Measurements from ENCODE around the gene SLC19A1.

Gene SLC19A1

GRCh38 chr21:45578811-45579381 lies 36.7 kb upstream of the SLC19A1 start:
- no peak overlapping the region for H3K4ac ChIP-seq (ENCODE audit: low read depth, low read length)
- H4K8ac ChIP-seq (ENCODE audit: low read depth, low read length) = no peak overlapping the region
- no peak for DNase-seq
- H2BK5ac ChIP-seq (ENCODE audit: low read length) = no peak overlapping the region
- H3K56ac ChIP-seq (ENCODE audit: low read length) = no peak overlapping the region
- H3K79me2 ChIP-seq (ENCODE audit: control insufficient read depth, insufficient read depth, low read length) = no peaks in the 10 kb centered on the region
- H3K18ac ChIP-seq (ENCODE audit: low read length) = no peak overlapping the region
- no peak overlapping the region for H3K9ac ChIP-seq (ENCODE audit: low read length)
- no peak overlapping the region for H3K23ac ChIP-seq (ENCODE audit: low read length)
- H4K5ac ChIP-seq (ENCODE audit: low read length) = no peak overlapping the region
- H3K4me2 ChIP-seq (ENCODE audit: low read length) = no peak overlapping the region
- no peaks in the 10 kb centered on the region for H3K79me1 ChIP-seq (ENCODE audit: low read length)
- no peak overlapping the region for H2BK15ac ChIP-seq (replicated peaks; ENCODE audit: low read depth)
- H3K4me1 ChIP-seq (ENCODE audit: control insufficient read depth, low read depth, low read length) = no peaks in the 10 kb centered on the region
- no peak overlapping the region for H3K27ac ChIP-seq (ENCODE audit: low read depth, low read length)
- H3K4me3 ChIP-seq (ENCODE audit: low read length) = no peak overlapping the region
- H3K27me3 ChIP-seq (ENCODE audit: insufficient read depth, low read length, poor library complexity) = no peaks in the 10 kb centered on the region
- WGBS (ENCODE audit: extremely low coverage, insufficient coverage, low lambda C conversion rate) = no CpG with 5 or more reads among the region's 21 CpGs
- no peak overlapping the region for H2BK120ac ChIP-seq (ENCODE audit: low read depth, low read length)
- H3K36me3 ChIP-seq (ENCODE audit: control insufficient read depth, insufficient read depth, low read length) = no peaks in the 10 kb centered on the region
- no peak overlapping the region for H2AK5ac ChIP-seq (ENCODE audit: low read length)

DNA sequence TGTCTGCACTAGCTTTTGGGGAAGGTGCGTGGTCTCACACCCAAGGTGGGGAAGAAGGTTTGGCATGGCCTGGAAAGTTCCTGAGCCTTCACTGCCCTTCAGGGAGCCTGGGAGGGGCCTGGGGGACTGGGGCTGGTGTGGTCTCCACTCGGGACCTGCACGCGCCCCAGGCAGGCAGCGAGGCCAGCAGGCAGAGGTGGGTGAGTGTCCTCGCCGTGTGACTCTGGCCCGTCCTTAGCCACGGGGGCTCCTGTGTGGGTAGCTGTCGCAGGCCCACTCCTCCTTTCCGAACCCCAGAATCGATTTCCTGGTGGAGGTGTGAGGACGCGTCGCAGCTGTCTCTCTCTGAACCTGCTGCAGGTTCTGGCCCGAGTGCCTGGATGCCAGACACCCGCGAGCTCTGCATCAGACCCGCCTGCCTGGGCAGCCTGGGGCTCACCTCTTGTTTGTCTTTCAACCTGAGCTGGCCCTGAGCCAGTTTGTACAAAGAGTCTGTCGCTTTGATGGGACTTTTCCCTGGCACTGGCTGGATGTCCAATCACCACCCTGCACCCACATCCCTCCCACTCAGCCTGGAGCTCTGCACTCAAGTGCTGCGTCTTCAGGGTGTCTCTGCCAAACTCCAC lies 36.0 kb upstream of the SLC19A1 start:
- no peak overlapping the region for H3K18ac ChIP-seq (ENCODE audit: low read length)
- H3K27me3 ChIP-seq (ENCODE audit: insufficient read depth, low read length, poor library complexity) = no peaks in the 10 kb centered on the region
- no peak overlapping the region for H3K23ac ChIP-seq (ENCODE audit: low read length)
- H3K27ac ChIP-seq (ENCODE audit: low read depth, low read length) = no peak overlapping the region
- no peak overlapping the region for H2BK15ac ChIP-seq (replicated peaks; ENCODE audit: low read depth)
- no peak overlapping the region for H2BK5ac ChIP-seq (ENCODE audit: low read length)
- H3K4me3 ChIP-seq (ENCODE audit: low read length) = no peak overlapping the region
- H3K9ac ChIP-seq (ENCODE audit: low read length) = no peak overlapping the region
- no peak overlapping the region for H3K4me2 ChIP-seq (ENCODE audit: low read length)
- H3K4ac ChIP-seq (ENCODE audit: low read depth, low read length) = no peak overlapping the region
- no peaks in the 10 kb centered on the region for H3K79me2 ChIP-seq (ENCODE audit: control insufficient read depth, insufficient read depth, low read length)
- no peaks in the 10 kb centered on the region for H3K4me1 ChIP-seq (ENCODE audit: control insufficient read depth, low read depth, low read length)
- no peak overlapping the region for H4K5ac ChIP-seq (ENCODE audit: low read length)
- H2AK5ac ChIP-seq (ENCODE audit: low read length) = no peak overlapping the region
- no peak for DNase-seq
- no peaks in the 10 kb centered on the region for H3K79me1 ChIP-seq (ENCODE audit: low read length)
- H4K8ac ChIP-seq (ENCODE audit: low read depth, low read length) = no peak overlapping the region
- WGBS (ENCODE audit: extremely low coverage, insufficient coverage, low lambda C conversion rate) = no CpG with 5 or more reads among the region's 21 CpGs
- H3K36me3 ChIP-seq (ENCODE audit: control insufficient read depth, insufficient read depth, low read length) = no peaks in the 10 kb centered on the region
- H2BK120ac ChIP-seq (ENCODE audit: low read depth, low read length) = no peak overlapping the region
- no peak overlapping the region for H3K56ac ChIP-seq (ENCODE audit: low read length)

- no peak overlapping the region for H2BK120ac ChIP-seq (ENCODE audit: low read depth, low read length)
- no peak for DNase-seq
- no peaks in the 10 kb centered on the region for H3K79me2 ChIP-seq (ENCODE audit: control insufficient read depth, insufficient read depth, low read length)
- no peak overlapping the region for H3K56ac ChIP-seq (ENCODE audit: low read length)
- no peaks in the 10 kb centered on the region for H3K36me3 ChIP-seq (ENCODE audit: control insufficient read depth, insufficient read depth, low read length)
- H3K9ac ChIP-seq (ENCODE audit: low read length) = no peak overlapping the region
- no peak overlapping the region for H3K23ac ChIP-seq (ENCODE audit: low read length)
- no peak overlapping the region for H3K18ac ChIP-seq (ENCODE audit: low read length)
- no peak overlapping the region for H3K4ac ChIP-seq (ENCODE audit: low read depth, low read length)
- no peak overlapping the region for H4K5ac ChIP-seq (ENCODE audit: low read length)
- no peaks in the 10 kb centered on the region for H3K4me1 ChIP-seq (ENCODE audit: control insufficient read depth, low read depth, low read length)
- H3K4me2 ChIP-seq (ENCODE audit: low read length) = no peak overlapping the region
- H3K27me3 ChIP-seq (ENCODE audit: insufficient read depth, low read length, poor library complexity) = no peaks in the 10 kb centered on the region
- no peak overlapping the region for H4K8ac ChIP-seq (ENCODE audit: low read depth, low read length)
- no peak overlapping the region for H2BK5ac ChIP-seq (ENCODE audit: low read length)
- no peak overlapping the region for H3K4me3 ChIP-seq (ENCODE audit: low read length)
- H3K27ac ChIP-seq (ENCODE audit: low read depth, low read length) = no peak overlapping the region
- no peak overlapping the region for H2AK5ac ChIP-seq (ENCODE audit: low read length)
- no peak overlapping the region for H2BK15ac ChIP-seq (replicated peaks; ENCODE audit: low read depth)
- no CpG with 5 or more reads among the region's 12 CpGs for WGBS (ENCODE audit: extremely low coverage, insufficient coverage, low lambda C conversion rate)
- no peaks in the 10 kb centered on the region for H3K79me1 ChIP-seq (ENCODE audit: low read length)
Observed at GRCh38 chr21:45577801-45578175, 35.5 kb upstream of the SLC19A1 start.

DNA sequence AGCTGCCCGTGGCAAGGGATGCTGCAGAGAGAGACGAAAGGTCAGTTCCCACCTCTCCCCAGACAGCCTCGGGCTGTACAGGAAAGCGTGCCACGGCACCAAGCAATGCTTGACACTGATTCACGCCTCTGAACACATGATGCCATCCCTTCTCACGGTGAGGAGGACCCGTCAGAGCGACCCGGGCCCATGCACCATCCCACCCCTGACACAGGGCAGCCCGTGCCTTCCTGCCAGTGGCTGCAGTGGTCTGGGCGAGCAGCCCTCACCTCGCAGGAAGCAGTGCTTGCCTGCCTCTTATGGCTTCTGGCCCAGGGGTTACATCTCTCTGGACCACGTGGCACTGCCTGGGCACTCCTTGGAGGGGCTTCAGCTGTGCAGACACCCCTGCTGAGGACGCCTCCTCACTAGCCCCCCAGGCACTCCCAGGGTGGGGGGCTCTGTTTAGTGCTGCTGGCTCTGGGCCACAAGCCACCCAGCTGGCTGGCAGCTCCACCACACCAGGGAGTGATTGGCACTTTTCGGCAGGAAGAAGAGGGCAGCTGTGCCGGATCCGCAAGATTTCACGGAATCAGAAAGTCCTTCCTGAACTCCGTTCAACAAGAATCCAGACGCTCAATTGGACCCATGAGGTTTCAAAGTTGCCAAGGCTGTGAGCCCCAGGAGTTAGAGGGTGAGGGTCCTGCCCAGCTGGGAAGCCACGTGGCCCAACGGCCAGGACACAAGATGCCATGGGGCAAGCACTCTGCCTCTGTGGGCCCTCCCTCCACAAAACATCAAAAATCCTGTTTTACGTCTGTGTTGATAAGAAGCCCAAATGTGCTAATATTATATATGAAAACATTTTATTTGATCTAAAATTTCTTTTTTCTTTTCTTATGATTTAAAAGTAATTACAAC lies 34.8 kb upstream of the SLC19A1 start:
- H3K4me2 ChIP-seq (ENCODE audit: low read length) = no peak overlapping the region
- DNase-seq = no peak
- no peak overlapping the region for H2AK5ac ChIP-seq (ENCODE audit: low read length)
- no peak overlapping the region for H2BK15ac ChIP-seq (replicated peaks; ENCODE audit: low read depth)
- H3K18ac ChIP-seq (ENCODE audit: low read length) = no peak overlapping the region
- H3K9ac ChIP-seq (ENCODE audit: low read length) = no peak overlapping the region
- no peaks in the 10 kb centered on the region for H3K79me2 ChIP-seq (ENCODE audit: control insufficient read depth, insufficient read depth, low read length)
- H3K79me1 ChIP-seq (ENCODE audit: low read length) = no peaks in the 10 kb centered on the region
- no peaks in the 10 kb centered on the region for H3K36me3 ChIP-seq (ENCODE audit: control insufficient read depth, insufficient read depth, low read length)
- H3K4ac ChIP-seq (ENCODE audit: low read depth, low read length) = no peak overlapping the region
- H3K56ac ChIP-seq (ENCODE audit: low read length) = no peak overlapping the region
- no peak overlapping the region for H4K8ac ChIP-seq (ENCODE audit: low read depth, low read length)
- H2BK120ac ChIP-seq (ENCODE audit: low read depth, low read length) = no peak overlapping the region
- H3K27ac ChIP-seq (ENCODE audit: low read depth, low read length) = no peak overlapping the region
- no peak overlapping the region for H3K23ac ChIP-seq (ENCODE audit: low read length)
- no peak overlapping the region for H3K4me3 ChIP-seq (ENCODE audit: low read length)
- no CpG with 5 or more reads among the region's 24 CpGs for WGBS (ENCODE audit: extremely low coverage, insufficient coverage, low lambda C conversion rate)
- H3K27me3 ChIP-seq (ENCODE audit: insufficient read depth, low read length, poor library complexity) = no peaks in the 10 kb centered on the region
- H3K4me1 ChIP-seq (ENCODE audit: control insufficient read depth, low read depth, low read length) = no peaks in the 10 kb centered on the region
- H4K5ac ChIP-seq (ENCODE audit: low read length) = no peak overlapping the region
- no peak overlapping the region for H2BK5ac ChIP-seq (ENCODE audit: low read length)

- H3K36me3 ChIP-seq (ENCODE audit: control insufficient read depth, insufficient read depth, low read length) = no peaks in the 10 kb centered on the region
- WGBS (ENCODE audit: extremely low coverage, insufficient coverage, low lambda C conversion rate) = no CpG with 5 or more reads among the region's 21 CpGs
- no peak for DNase-seq
Observed at GRCh38 chr21:45575993-45576837, 34.0 kb upstream of the SLC19A1 start.

More at GRCh38 chr21:45575993-45576837, 34.0 kb upstream of the SLC19A1 start:
- Histone ChIP-seq H4K5ac (ENCODE audit: low read length) (no peak overlapping the region), H4K8ac (ENCODE audit: low read depth, low read length) (no peak overlapping the region), H2BK15ac (replicated peaks; ENCODE audit: low read depth) (no peak overlapping the region), H3K9ac (ENCODE audit: low read length) (no peak overlapping the region), H3K4ac (ENCODE audit: low read depth, low read length) (no peak overlapping the region), H3K18ac (ENCODE audit: low read length) (no peak overlapping the region), H3K79me1 (ENCODE audit: low read length) (no peaks in the 10 kb centered on the region), H3K27me3 (ENCODE audit: insufficient read depth, low read length, poor library complexity) (no peaks in the 10 kb centered on the region), H3K23ac (ENCODE audit: low read length) (no peak overlapping the region), H2BK5ac (ENCODE audit: low read length) (no peak overlapping the region), H3K4me3 (ENCODE audit: low read length) (no peak overlapping the region), H3K4me1 (ENCODE audit: control insufficient read depth, low read depth, low read length) (no peaks in the 10 kb centered on the region), H2BK120ac (ENCODE audit: low read depth, low read length) (no peak overlapping the region), H2AK5ac (ENCODE audit: low read length) (no peak overlapping the region), H3K79me2 (ENCODE audit: control insufficient read depth, insufficient read depth, low read length) (no peaks in the 10 kb centered on the region), H3K56ac (ENCODE audit: low read length) (no peak overlapping the region), H3K4me2 (ENCODE audit: low read length) (no peak overlapping the region), H3K27ac (ENCODE audit: low read depth, low read length) (no peak overlapping the region)
